Activated CD4-positive, alpha-beta T cell treated with anti-CD3 and anti-CD28 coated beads for 24 hours (primary cell): Measurements from ENCODE around the gene CKLF.
"Not testable (repeated sequence)": the region's sequence is repeated elsewhere in the genome, so short reads cannot be mapped to it uniquely, and the experiment has no call there.

Experiments
- DNase-seq, 2 donors: peaks; one replicate each; pipeline ENCODE4 v3.0.0-alpha.2; 2020; ENCODE audit warnings: low read depth in 2 of 2

CKLF gene, protein sequence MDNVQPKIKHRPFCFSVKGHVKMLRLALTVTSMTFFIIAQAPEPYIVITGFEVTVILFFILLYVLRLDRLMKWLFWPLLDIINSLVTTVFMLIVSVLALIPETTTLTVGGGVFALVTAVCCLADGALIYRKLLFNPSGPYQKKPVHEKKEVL

DNA sequence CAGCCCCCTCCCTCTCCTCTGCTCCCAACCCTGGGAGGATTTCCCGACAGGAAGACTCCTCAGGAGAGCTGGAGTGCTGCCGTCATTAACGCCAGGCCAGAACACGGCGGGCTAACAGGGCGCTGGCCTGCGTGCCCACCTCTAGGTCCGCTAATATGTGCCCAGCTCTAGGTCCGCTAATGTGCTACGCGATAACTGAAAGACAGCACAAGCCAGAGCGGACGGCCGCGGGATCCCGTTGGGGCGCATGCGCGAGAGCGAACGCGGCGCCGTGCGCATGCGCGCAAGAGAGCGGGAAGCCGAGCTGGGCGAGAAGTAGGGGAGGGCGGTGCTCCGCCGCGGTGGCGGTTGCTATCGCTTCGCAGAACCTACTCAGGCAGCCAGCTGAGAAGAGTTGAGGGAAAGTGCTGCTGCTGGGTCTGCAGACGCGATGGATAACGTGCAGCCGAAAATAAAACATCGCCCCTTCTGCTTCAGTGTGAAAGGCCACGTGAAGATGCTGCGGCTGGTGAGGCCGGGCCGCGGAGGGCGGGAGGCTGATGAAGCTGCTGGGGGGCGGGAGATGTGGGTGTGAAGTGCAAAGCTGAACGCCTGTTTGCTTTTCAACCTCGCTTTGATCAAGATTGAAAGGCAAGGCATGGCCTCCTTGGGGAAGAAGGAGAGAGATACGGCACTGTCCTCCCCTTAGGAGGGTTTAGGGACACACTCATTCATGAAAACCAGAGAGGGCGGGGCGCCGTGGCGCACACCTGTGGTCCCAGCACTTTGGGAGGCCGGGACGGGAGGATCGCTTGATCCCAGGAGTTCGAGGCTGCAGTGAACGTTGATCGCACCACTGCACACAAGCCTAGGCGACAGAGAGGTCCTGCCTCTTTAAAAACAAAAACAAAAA lies at the start of gene CKLF:
CKLF (plus strand) TSS at position 291 of the 892 bp plus-strand sequence; CDS start at position 431, 140 bp downstream.
- peak; percentile 80 to 82 for DNase-seq

DNA sequence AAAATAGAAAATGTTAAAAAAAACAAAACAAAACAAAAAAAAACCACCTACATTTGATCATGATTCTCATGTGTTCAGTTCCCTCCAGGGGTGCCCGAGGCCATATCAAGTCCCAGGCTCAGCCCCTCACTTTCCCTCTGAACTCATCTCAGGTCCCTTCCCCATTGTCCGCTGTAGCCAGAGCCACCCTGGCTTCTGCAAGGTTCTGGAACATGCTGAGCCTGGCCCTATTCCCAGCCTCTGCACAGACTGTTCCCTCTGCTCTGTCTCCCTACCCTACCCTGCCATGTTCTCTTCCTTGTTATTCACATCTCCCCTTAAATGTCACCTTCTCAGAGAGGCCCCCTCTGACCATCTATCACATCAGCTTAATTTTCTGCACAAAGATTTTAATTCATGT lies 49.3 kb upstream of the CKLF start:
- DNase-seq, result no peak

DNA sequence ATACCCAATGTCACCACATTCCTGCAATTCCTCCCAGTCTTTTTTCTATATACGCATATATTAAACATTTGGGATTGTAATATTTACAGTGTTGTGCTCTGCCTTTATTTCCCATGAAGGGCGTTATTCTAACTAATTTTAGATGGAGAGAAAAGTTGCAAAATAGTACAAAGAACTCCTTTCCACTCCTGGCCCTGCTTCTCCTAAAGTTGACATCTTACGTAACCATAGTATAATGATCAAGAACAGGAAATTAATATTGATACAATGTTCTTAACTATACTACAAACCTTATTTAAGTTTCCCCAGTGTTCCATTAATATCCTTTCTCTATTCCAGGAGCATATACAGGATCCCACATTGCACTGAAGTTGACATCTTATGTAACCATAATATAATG lies 48.8 kb upstream of the CKLF start:
- no peak for DNase-seq

DNA sequence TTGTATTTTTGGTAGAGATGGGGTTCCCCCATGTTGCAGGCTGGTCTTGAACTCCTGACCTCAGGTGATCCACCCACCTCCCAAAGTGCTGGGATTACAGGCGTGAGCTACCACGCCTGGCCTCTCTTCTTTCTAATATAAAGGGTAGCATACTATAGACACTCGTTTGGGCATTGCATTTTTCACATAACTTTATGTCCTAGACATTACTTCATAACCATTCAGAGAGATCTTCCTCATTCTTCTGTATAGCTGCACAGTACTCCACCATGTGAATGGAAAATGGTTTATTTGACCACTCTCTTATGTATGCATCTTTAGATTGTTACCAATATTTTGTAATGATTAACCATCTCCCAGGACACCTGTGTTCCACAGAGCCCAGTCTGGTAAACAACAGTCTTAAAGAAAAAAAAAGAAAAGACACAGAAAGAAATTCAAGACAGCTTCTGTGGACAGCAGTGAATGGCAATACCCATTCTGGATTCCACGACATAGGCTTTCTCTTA lies 44.6 kb upstream of the CKLF start:
- DNase-seq, result no peak

DNA sequence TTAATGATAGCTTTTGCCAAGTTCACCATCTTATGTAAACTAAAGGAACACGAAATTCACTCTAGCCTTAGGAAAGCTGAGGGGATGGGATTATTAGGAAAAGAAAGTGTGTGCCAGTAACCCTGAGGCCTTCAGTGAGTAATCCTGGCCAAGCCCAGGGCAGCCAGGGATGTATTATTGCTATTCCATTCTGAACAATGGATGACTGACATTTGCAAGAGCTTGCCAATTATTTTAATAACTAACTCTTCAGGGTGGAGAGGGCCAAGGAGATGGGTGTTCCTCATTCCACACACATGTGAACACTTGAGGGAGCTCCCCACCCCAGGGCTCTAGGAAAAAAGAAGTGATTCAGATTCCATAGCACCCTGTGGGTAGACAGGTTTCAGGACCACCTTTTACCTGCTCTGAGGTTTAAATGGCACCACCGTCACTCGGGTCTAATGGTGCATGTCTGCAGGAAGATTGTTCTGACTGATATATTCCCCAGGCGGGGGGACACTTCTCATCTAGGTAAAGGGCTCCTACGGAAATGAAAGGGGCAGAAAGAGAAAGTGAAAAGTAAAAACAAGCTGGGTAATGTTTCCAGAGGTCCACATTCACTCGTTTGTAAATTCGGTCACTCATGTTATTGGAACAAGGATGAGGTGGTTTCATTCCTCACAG lies 44.0 kb upstream of the CKLF start:
- DNase-seq, result no peak

DNA sequence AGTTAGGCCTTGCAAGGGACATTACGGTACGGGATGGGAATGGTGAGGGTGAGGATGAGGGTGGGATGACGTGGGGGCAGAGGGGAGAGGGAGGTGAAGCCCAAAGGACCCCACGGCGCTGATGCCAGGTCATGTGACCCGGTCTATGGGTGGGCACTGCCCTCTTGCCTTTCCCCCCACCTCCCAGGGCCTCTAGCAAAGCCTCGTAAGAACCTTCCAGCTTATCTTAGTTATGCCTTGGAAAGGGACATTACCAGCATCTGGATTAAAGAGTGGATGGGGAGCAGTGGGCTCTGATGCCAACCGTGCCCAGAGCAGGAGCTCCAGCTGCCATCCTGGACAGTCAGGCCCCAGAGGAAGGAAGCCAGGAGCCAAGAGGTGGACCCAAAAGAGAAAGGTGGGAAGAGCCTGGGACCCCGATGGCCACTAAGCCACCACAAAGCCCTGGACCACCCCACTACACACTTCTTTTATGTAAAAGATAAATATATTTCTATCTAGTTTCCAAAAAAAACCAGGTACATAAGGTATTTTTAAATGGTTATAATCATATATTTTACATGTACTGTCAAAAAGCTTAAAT lies 43.4 kb upstream of the CKLF start:
- no peak for DNase-seq

DNA sequence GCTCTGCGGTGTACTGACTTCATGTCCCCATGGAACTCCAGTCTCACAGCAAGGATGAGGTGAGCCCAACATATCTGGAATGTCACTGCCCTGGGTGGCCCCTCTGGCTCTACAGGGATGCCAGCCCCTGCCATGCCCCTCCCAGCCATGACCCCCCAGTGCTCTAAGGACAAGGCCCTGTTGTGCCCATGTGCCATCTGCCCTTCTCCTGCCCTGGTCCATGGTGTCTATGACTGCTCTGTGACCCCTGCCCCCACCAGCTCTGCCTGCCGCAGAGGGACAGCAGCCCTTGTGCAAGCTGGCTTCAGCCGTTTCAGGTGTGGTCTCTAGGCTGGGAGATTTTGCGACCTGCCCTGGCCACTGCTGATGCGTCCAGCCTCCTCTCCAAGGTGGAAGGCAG lies 42.8 kb upstream of the CKLF start:
- no peak for DNase-seq

DNA sequence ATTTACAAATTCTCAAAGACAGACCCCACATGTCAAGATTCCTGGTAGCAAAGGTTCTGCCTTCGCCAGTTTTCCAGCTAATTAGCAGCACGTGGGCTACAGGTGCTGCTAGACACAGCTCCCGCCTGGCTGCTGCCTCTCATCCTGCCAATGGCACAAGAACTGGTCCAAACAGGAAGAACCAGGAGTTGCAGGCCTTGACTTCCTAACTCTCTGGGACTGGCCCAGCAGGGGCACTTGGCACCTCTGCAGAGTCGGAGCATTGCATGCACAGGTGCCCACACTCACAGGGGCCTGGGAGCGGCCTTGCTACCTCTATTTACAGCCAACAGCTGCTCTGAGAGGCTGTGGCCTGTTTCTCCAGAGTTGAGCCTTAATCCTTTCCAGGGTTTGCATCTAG lies 42.1 kb upstream of the CKLF start:
- no peak for DNase-seq

DNA sequence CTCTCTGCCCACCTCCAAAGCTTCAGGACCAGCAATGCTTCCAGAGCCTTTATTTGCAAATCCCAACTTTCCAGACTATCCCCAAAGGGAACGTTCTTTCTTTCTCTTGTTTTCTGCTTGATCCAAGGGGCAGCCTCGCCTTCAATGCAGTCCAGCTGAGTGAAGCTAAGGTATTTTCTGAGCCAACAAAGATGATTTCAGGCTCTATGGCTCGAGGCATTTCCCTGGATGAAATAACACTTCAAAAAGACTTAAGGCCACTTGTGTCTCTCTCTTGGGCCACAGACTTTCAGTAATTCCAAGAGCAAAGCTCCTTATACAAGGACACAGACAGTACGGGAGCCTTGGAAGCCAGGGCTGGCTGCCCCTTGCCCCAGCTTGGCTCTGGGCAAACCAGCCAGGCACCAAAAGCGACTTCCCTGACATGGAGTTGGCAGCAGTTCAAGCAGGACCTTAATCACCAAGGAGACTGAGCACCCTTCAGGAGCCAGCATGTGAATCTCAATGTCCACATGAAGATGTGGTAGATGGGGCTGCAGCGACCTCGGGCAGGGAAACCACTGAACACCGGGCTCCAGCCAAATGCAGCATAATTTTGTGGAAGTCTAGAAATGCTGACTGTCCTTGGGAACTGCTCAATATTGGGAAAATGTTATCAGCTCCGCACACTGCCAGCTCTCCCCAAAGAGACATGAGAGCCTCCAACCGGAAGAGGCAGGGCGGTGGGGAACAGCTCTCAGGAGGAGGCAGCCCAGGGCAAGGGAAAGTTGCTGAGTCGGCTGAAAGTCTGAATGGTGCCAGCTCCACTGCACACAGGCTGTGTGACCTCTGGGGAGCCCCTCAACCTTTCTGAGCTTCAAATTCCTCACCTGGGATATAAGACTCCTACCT lies 41.4 kb upstream of the CKLF start:
- DNase-seq, result no peak

DNA sequence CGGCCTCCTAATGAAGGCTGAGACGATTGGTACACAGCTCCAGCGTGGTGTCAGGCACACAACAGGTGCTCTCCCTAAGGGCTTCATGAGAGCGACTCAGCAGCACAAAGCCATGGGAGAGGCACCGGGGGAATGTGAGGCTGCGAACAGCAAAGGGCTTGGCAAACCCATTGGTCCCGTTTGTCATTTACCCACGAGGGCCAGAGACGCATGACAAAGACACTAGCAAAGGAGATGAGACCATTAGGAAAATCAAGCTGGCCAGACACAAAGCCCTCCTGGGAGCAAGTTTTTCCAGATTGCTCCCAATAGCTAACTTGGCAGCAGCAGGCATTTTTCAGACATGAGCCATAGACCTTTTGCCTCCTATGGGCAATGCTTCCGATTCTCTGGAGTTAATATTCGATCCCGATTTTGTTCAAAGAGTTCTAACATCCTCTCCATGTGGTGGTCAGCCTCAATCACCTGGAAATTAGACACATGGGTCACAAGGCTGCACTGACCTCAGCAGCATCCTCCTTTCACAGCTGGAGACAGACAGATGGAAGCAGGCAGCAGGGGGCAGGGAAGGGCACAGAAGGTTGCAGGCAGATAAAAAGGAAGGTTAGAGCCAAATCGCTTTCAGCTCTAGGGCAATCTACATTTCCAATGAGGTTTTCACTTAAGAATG lies 40.6 kb upstream of the CKLF start:
- no peak for DNase-seq

DNA sequence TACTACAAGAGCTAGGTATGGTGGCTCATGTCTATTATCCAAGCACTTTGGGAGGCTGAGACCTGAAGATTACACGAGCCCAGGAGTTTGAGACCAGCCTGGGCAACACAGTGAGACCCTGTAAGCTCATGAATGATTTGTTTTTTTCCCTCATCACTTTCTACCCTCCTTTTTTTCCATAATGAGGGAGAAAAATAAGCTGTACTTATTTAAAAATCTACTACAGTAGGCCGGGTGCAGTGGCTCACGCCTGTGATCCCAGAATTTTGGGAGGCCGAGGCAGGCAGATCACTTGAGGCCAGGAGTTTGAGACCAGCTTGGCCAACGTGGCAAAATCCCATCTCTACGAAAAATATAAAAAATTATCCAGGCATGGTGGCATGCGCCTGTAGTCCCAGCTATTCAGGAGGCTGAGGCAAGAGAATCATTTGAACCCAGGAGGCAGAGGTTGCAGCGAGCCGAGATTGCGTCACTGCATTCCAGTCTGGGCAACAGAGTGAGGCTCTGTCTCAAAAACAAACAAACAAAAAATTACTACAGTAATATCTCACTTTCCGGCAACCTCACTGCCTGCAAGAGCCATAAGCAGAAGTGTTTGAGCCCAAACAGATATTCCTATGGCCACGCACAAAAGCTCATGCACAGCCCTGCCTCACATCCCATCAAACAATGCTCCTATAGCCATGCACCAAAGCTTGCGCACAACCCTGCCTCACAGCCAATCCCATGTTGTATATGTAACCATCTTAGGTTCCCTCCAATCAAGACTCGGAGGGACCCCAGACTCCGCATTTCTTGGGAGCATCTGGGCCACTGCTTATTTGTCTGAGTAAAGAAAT lies 39.9 kb upstream of the CKLF start:
- DNase-seq, result no peak

DNA sequence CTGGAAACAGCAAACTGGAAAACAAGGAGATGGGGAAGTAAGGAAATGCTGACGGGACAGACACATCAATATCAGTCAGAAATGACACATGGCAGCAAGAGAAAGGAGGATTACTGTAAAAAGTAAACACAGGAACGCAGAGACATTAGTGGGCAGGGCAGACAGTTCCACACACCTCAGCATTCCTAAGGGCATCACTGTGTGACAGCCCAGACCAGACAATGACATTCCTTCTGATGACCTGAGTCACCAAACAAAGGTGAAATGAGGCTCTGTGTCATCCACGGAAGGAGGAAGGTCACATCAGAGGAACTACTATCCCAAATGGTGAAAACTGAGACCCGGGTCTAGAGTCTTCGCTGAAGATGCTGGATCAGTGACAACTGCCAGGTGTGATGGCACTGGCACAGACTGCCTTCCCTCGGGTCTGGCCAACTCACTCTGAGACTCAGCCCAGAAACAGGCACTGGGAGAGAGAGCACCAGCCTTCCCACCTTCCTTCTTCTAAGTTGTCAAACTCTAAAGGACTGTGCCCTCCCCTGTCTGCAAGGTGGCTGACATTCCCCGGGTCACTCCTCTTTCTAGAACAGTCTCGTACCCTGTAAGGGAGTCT lies 39.2 kb upstream of the CKLF start:
- DNase-seq, result no peak

DNA sequence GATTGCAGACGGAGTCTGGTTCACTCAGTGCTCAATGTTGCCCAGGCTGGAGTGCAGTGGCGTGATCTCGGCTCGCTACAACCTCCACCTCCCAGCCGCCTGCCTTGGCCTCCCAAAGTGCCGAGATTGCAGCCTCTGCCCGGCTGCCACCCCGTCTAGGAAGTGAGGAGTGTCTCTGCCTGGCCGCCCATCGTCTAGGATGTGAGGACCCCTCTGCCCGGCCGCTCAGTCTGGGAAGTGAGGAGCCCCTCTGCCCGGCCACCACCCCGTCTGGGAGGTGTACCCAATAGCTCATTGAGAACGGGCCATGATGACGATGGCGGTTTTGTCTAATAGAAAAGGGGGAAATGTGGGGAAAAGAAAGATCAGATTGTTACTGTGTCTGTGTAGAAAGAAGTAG lies 38.0 kb upstream of the CKLF start:
- DNase-seq, result not testable (repeated sequence)

DNA sequence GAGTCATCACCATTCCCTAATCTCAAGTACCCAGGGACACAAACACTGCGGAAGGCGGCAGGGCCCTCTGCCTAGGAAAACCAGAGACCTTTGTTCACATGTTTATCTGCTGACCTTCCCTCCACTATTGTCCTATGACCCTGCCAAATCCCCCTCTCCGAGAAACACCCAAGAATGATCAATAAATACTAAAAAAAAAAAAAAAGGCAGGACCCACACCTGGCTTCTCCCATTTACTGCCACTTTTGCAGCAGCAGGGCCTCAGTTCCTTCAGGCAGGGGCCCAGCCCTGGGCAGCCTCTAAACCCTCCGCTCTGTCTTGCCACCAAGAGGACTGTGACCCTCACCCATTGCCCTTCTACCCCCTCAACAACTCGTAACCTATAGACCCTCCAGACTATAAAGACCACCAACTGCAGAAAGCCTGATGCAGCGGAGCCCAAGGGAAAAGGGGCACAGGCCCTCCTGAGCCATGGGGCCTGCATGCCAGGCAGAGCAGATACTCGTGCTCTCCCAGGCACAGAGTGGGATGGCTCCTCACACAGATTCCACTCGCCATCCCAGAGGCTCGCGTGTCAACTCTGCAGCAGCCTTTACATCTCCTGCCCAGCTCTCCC lies 37.3 kb upstream of the CKLF start:
- DNase-seq, result not testable (repeated sequence)

DNA sequence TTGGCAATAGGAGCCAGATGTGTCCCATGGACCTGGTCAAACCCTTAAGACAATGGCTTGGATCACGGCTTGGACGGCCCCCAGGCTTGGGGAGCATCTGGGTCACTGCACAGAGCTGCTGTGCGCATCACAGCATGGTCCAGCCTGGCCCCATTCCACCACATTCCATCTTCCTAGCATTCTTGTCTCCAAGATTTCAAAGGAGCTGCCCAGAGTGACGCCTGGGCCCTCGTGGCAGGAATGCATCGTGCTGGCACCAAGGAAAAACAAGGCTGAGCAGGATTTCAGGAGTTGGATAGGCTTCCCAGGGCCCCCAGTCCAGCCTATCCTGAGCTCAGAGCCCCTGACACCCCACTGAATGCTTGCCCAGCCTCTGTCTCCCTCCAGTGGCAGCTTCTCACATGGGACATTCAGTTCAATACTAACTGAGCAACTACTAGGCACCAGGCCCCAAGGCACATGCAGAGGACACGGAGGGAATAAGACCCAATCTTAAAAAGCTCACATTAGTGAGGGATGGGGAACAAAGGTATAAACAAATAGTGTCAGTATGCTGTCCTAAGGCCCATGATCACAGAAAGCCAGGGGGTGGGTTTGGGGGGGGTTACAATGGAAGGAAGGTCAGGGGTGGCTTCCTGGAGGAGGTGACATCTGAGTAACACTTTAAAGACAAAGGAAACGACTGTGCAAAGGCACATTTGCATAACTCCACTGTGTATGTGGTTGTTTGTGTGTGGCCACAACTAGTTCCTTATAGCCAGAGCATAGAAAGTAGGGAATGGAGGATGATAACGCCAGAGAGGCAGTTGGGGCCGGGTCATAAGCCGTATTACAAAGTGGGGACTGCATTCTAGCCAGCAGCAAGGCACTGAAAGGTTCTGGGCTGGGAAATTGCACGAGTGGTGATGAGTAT lies 36.5 kb upstream of the CKLF start:
- DNase-seq, result no peak

DNA sequence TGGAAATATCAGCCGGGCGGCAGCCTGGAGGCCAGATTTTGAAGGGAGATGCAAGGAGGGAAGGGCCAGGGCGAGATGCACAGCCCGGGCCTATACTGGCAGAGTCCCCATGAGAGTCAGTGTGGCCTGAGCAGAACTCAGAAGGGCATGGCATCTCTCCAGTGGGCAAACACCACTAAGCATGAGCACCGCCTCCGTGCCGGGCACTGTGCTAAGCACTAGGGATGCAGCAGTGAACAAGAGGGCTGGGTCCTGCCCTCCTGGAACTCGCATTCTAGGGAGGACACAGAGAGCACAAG lies 35.9 kb upstream of the CKLF start:
- DNase-seq, result no peak

DNA sequence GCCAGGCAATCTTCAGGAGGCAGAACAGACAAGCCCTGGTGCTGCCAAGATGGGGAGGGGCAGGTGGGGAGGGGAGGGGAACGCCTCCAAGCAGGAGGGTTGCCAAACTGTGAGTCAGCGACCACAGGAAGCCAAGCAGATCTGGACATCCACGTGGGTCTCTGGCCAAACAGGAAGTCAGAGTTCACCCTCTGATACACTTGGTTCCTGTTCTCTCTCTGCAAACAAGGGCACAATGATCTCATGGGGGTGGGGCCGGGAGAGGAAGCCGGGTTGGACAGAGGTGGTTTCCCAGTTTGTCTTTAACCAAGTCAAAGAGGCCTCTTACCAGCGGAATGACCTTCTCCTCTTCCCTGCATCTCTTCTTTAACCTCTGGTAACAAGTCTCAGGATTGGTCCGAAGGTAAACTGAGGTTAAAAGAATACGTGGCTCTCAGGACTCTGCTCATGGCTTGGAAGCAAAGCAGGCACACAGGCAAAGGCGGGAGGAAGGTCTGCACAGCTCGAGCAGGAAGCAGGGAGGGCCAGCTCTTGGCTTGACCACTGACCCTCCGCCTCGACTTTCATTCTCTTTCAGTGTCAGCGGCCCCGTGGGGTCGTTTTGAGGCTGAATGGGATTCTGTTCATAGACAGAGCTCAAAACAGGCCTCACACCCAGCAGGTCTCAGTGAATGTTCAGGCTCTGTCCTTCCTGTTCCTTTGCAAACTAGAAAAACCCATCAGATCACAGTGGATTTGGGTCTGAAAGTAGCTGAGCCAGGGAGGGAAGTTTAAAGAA lies 35.4 kb upstream of the CKLF start:
- peak; percentile 45 to 73 for DNase-seq
